ENCODE data around the gene CDK7.

The CDK7 gene

GRCh38 chr5:69300537-69301203 lies 66.0 kb downstream of the CDK7 start:
- no peak for TF ChIP-seq CTCF (IDR thresholded peaks at IDR 0.05; ENCODE audit: unreplicated experiment in 3 of 3)
- H3K4me1 Mint-ChIP-seq: no peaks in the 10 kb centered on the region
- H3K36me3 Mint-ChIP-seq (ENCODE audit: low read depth): peaks cover 3% of the 10 kb centered on the region
- no peak overlapping the region for H3K4me3 Mint-ChIP-seq
- no peak overlapping the region for H3K27ac Mint-ChIP-seq
- no peaks in the 10 kb centered on the region for H3K27me3 Mint-ChIP-seq (ENCODE audit: low read depth)
- H3K9me3 Mint-ChIP-seq: no peaks in the 10 kb centered on the region

GRCh38 chr5:69305512-69305911 lies 70.8 kb downstream of the CDK7 start:
- H3K4me3 Mint-ChIP-seq: no peak overlapping the region
- no peak overlapping the region for H3K27ac Mint-ChIP-seq
- H3K4me1 Mint-ChIP-seq: no peaks in the 10 kb centered on the region
- peaks cover 22% of the 10 kb centered on the region for H3K36me3 Mint-ChIP-seq (ENCODE audit: low read depth)
- H3K27me3 Mint-ChIP-seq (ENCODE audit: low read depth): no peaks in the 10 kb centered on the region
- peaks cover 2% of the 10 kb centered on the region for H3K9me3 Mint-ChIP-seq
- no peak for TF ChIP-seq CTCF (IDR thresholded peaks at IDR 0.05; ENCODE audit: unreplicated experiment in 3 of 3)

GRCh38 chr5:69308046-69308553 lies 73.4 kb downstream of the CDK7 start:
- H3K9me3 Mint-ChIP-seq: peaks cover 4% of the 10 kb centered on the region
- TF ChIP-seq CTCF (IDR thresholded peaks at IDR 0.05; ENCODE audit: unreplicated experiment in 3 of 3): no peak
- no peak overlapping the region for H3K4me3 Mint-ChIP-seq
- no peaks in the 10 kb centered on the region for H3K4me1 Mint-ChIP-seq
- no peak overlapping the region for H3K27ac Mint-ChIP-seq
- peaks cover 26% of the 10 kb centered on the region for H3K36me3 Mint-ChIP-seq (ENCODE audit: low read depth)
- H3K27me3 Mint-ChIP-seq (ENCODE audit: low read depth): no peaks in the 10 kb centered on the region

- Mint-ChIP-seq H3K9me3 (peaks cover 4% of the 10 kb centered on the region), H3K27ac (no peak overlapping the region), H3K36me3 (ENCODE audit: low read depth) (peaks cover 29% of the 10 kb centered on the region), H3K4me1 (no peaks in the 10 kb centered on the region), H3K4me3 (no peak overlapping the region), H3K27me3 (ENCODE audit: low read depth) (no peaks in the 10 kb centered on the region)
- no peak for TF ChIP-seq CTCF (IDR thresholded peaks at IDR 0.05; ENCODE audit: unreplicated experiment in 3 of 3)
Measured at GRCh38 chr5:69309380-69309779, 74.7 kb downstream of the CDK7 start.

- peaks cover 4% of the 10 kb centered on the region for H3K9me3 Mint-ChIP-seq
- no peaks in the 10 kb centered on the region for H3K4me1 Mint-ChIP-seq
- H3K27ac Mint-ChIP-seq: no peak overlapping the region
- H3K4me3 Mint-ChIP-seq: no peak overlapping the region
- no peak for TF ChIP-seq CTCF (IDR thresholded peaks at IDR 0.05; ENCODE audit: unreplicated experiment in 3 of 3)
- H3K27me3 Mint-ChIP-seq (ENCODE audit: low read depth): no peaks in the 10 kb centered on the region
- H3K36me3 Mint-ChIP-seq (ENCODE audit: low read depth): peaks cover 26% of the 10 kb centered on the region
Measured at GRCh38 chr5:69312459-69313160, 77.9 kb downstream of the CDK7 start.

All from nephron (organoid).